CD8-positive, alpha-beta memory T cell (primary cell): ENCODE results near the gene TATDN2. TPM values are rescaled to one million over a fixed set of nuclear protein-coding genes. Genes with fewer than 3 reads are reported as not detected.

Source experiments
- CTCF ChIA-PET: fragments of 350-600 bp; sonication (Branson Sonifier 250); formaldehyde crosslinking; loops from one replicate; lab custom pipeline; 2021; ENCODE audit warnings: antibody characterized with exemption; lab: Charles Lee
- POLR2A ChIA-PET: fragments of 350-600 bp; sonication (Branson Sonifier 250); formaldehyde crosslinking; loops from one replicate; lab custom pipeline; 2021; ENCODE audit warnings: antibody characterized with exemption; lab: Charles Lee
- DNase-seq, 5 donors: peaks; one replicate each; pipeline versions ENCODE4 v3.0.0 to v3.0.0-alpha.2; 2020 to 2022; ENCODE audit warnings: mixed read lengths in 1 of 5
- H3K27ac ChIP-seq: one replicate; pipeline ENCODE4 v1.7.0; 2013; ENCODE audit warnings: low read depth, mild to moderate bottlenecking, low read length, moderate library complexity
- H3K27me3 ChIP-seq: 2 replicates; pipeline ENCODE4 v1.7.0; 2013; ENCODE audit warnings: low read length, mild to moderate bottlenecking; ENCODE audit not compliant: insufficient read depth, poor library complexity, severe bottlenecking
- H3K36me3 ChIP-seq: 2 replicates; pipeline ENCODE4 v1.7.0; 2013; ENCODE audit warnings: mild to moderate bottlenecking, low read length, moderate library complexity; ENCODE audit not compliant: insufficient read depth
- H3K4me1 ChIP-seq: 2 replicates; pipeline ENCODE4 v1.7.0; 2013; ENCODE audit warnings: mild to moderate bottlenecking, low read length, moderate library complexity; ENCODE audit not compliant: insufficient read depth
- H3K4me3 ChIP-seq: 2 replicates; pipeline ENCODE4 v1.7.0; 2013; ENCODE audit warnings: mild to moderate bottlenecking, low read length
- H3K9me3 ChIP-seq: 2 replicates; pipeline ENCODE4 v1.7.0; 2013; ENCODE audit warnings: mild to moderate bottlenecking, low read length
- H3K27ac Mint-ChIP-seq, 8 donors: one replicate each; pipeline ENCODE4 v1.8.0; 2020 to 2021; ENCODE audit warnings: mixed read lengths in 8 of 8, mild to moderate bottlenecking in 6 of 8, inconsistent platforms in 3 of 8, moderate library complexity in 3 of 8
- H3K27me3 Mint-ChIP-seq, 2 donors: one replicate each; pipeline ENCODE4 v1.8.0; 2020 to 2021; ENCODE audit warnings: mixed read lengths in 2 of 2, mild to moderate bottlenecking in 1 of 2, moderate library complexity in 1 of 2
- H3K36me3 Mint-ChIP-seq, 3 donors: one replicate each; pipeline ENCODE4 v1.8.0; 2020 to 2021; ENCODE audit warnings: mixed read lengths in 3 of 3, inconsistent platforms in 1 of 3, mild to moderate bottlenecking in 1 of 3
- H3K4me1 Mint-ChIP-seq, 3 donors: one replicate each; pipeline ENCODE4 v1.8.0; 2020 to 2021; ENCODE audit warnings: mixed read lengths in 3 of 3, inconsistent platforms in 1 of 3, mild to moderate bottlenecking in 1 of 3
- H3K4me3 Mint-ChIP-seq, 7 donors: one replicate each; pipeline ENCODE4 v1.8.0; 2020 to 2021; ENCODE audit warnings: mixed read lengths in 7 of 7, mild to moderate bottlenecking in 6 of 7, moderate library complexity in 4 of 7, inconsistent platforms in 2 of 7
- H3K9me3 Mint-ChIP-seq, 5 donors: one replicate each; pipeline ENCODE4 v1.8.0; 2020 to 2022; ENCODE audit warnings: mixed read lengths in 5 of 5, mild to moderate bottlenecking in 3 of 5, moderate library complexity in 2 of 5, inconsistent platforms in 1 of 5
- polyA plus RNA-seq: library from polyadenylated mRNA; unstranded; fragments of 300-500 nt; fragmentation: Illumina TruSeq; gene quantifications from one replicate; pipeline ENCODE4 v1.2.3, GENCODE V29; 2021
- total RNA-seq, 2 experiments: library from RNA; stranded (reverse); gene quantifications; one replicate each; pipeline ENCODE4 v1.2.3, GENCODE V29; 2021

The TATDN2 gene
- total and polyA plus RNA-seq, 3 experiments from 2014 or later = 23.3 to 60.0 (median 57.6) TPM

- H3K4me1 Mint-ChIP-seq = peaks cover 9 to 19% (median 15%) of the 10 kb centered on the region in 3 donors
Measured at GRCh38 chr3:10215578-10216368, 32.5 kb upstream of the TATDN2 start.

GRCh38 chr3:10217359-10217758 is 30.9 kb upstream of the TATDN2 start:
- ChIA-PET POLR2A (interaction anchor here (0.6 kb wide), 1 partner anchor 59 kb away, joined by 3 read pairs; no protein-coding TSS in a partner anchor), CTCF (interaction anchor here (0.8 kb wide), 1 partner anchor 53 kb away, joined by 4 read pairs; the partner anchor contains the start of gene IRAK2)
- no peaks in the 10 kb centered on the region for H3K9me3 ChIP-seq
- Mint-ChIP-seq H3K4me1 (peaks cover 14 to 31% (median 21%) of the 10 kb centered on the region in 3 donors), H3K27ac (peak overlapping the region in 4 of 8 donors; percentile 46 to 85 (median 67)), H3K27me3 (no peaks in the 10 kb centered on the region), H3K36me3 (peaks cover 13 to 52% (median 26%) of the 10 kb centered on the region in 3 donors), H3K4me3 (no peak overlapping the region), H3K9me3 (no peaks in the 10 kb centered on the region)
- no peaks in the 10 kb centered on the region for H3K27me3 ChIP-seq
- DNase-seq = no peak
- no peak overlapping the region for H3K4me3 ChIP-seq
- H3K4me1 ChIP-seq = no peaks in the 10 kb centered on the region
- no peak overlapping the region for H3K27ac ChIP-seq
- H3K36me3 ChIP-seq = no peaks in the 10 kb centered on the region

More at GRCh38 chr3:10215578-10216368, 32.5 kb upstream of the TATDN2 start:
- Histone ChIP-seq H3K9me3 (no peaks in the 10 kb centered on the region), H3K4me1 (no peaks in the 10 kb centered on the region), H3K27me3 (no peaks in the 10 kb centered on the region), H3K4me3 (no peak overlapping the region), H3K36me3 (no peaks in the 10 kb centered on the region), H3K27ac (no peak overlapping the region)
- peaks cover 13 to 53% (median 27%) of the 10 kb centered on the region in 3 donors for H3K36me3 Mint-ChIP-seq
- CTCF ChIA-PET = no interaction called here
- H3K27me3 Mint-ChIP-seq = no peaks in the 10 kb centered on the region
- POLR2A ChIA-PET = interaction anchor here (0.7 kb wide), 1 partner anchor 21 kb away, joined by 3 read pairs; no protein-coding TSS in a partner anchor
- H3K4me3 Mint-ChIP-seq = no peak overlapping the region
- H3K9me3 Mint-ChIP-seq = no peaks in the 10 kb centered on the region
- DNase-seq = no peak
- H3K27ac Mint-ChIP-seq = peak overlapping the region in 5 of 8 donors; percentile 0 to 83 (median 51)

GRCh38 chr3:10219737-10220136 is 28.5 kb upstream of the TATDN2 start:
- H3K9me3 Mint-ChIP-seq = no peaks in the 10 kb centered on the region
- peaks cover 17 to 51% (median 31%) of the 10 kb centered on the region in 3 donors for H3K36me3 Mint-ChIP-seq
- Histone ChIP-seq H3K36me3 (no peaks in the 10 kb centered on the region), H3K9me3 (no peaks in the 10 kb centered on the region), H3K27me3 (no peaks in the 10 kb centered on the region), H3K4me3 (no peak overlapping the region), H3K4me1 (peaks cover 9% of the 10 kb centered on the region), H3K27ac (no peak overlapping the region)
- DNase-seq = no peak
- ChIA-PET POLR2A (interaction anchor here (0.6 to 0.9 kb wide), 2 partner anchors 25 to 105 kb away, joined by 6 to 7 read pairs; partner anchors contain the start of gene BRK1), CTCF (interaction anchor here (1.0 to 1.8 kb wide), 2 partner anchors 20 to 26 kb away, joined by 3 to 5 read pairs; no protein-coding TSS in a partner anchor)
- H3K4me1 Mint-ChIP-seq = peaks cover 34 to 55% (median 37%) of the 10 kb centered on the region in 3 donors
- H3K27ac Mint-ChIP-seq = peak overlapping the region in 7 of 8 donors; percentile 5 to 86 (median 43)
- no peak overlapping the region for H3K4me3 Mint-ChIP-seq
- H3K27me3 Mint-ChIP-seq = no peaks in the 10 kb centered on the region

GRCh38 chr3:10223676-10224639 is 24.3 kb upstream of the TATDN2 start:
- H3K9me3 ChIP-seq = no peaks in the 10 kb centered on the region
- no peaks in the 10 kb centered on the region for H3K36me3 ChIP-seq
- no peaks in the 10 kb centered on the region for H3K27me3 ChIP-seq
- H3K27ac Mint-ChIP-seq = peak overlapping the region; percentile 78 to 96 (median 90)
- H3K4me1 Mint-ChIP-seq = peaks cover 53 to 71% (median 59%) of the 10 kb centered on the region in 3 donors
- peaks cover 26% of the 10 kb centered on the region for H3K4me1 ChIP-seq
- peaks cover 4 to 34% (median 15%) of the 10 kb centered on the region in 3 donors for H3K36me3 Mint-ChIP-seq
- H3K27me3 Mint-ChIP-seq = no peaks in the 10 kb centered on the region
- CTCF ChIA-PET = interaction anchor here (0.7 to 2.6 kb wide), 13 partner anchors 14 to 291 kb away, joined by 3 to 16 read pairs (median 3); partner anchors contain the start of gene IRAK2
- peak in 4 of 5 donors; percentile 13 to 71 (median 40) for DNase-seq
- H3K27ac ChIP-seq = no peak overlapping the region
- no peak overlapping the region for H3K4me3 ChIP-seq
- no peaks in the 10 kb centered on the region for H3K9me3 Mint-ChIP-seq
- H3K4me3 Mint-ChIP-seq = peak overlapping the region in 3 of 7 donors; percentile 55 to 70 (median 55)
- POLR2A ChIA-PET = interaction anchor here (0.5 to 3.1 kb wide), 6 partner anchors 18 to 291 kb away, joined by 3 to 9 read pairs (median 3); partner anchors contain the start of gene VHL

- DNase-seq = peak; percentile 39 to 76 (median 54)
- POLR2A ChIA-PET = interaction anchor here (0.6 to 3.1 kb wide), 2 partner anchors 30 to 39 kb away, joined by 3 to 9 read pairs; no protein-coding TSS in a partner anchor
- Mint-ChIP-seq H3K4me3 (peak overlapping the region in 6 of 7 donors; percentile 56 to 77 (median 64)), H3K9me3 (no peaks in the 10 kb centered on the region), H3K27ac (peak overlapping the region; percentile 57 to 96 (median 90)), H3K4me1 (peaks cover 52 to 68% (median 59%) of the 10 kb centered on the region in 3 donors), H3K36me3 (peaks cover 7 to 31% (median 14%) of the 10 kb centered on the region in 3 donors), H3K27me3 (no peaks in the 10 kb centered on the region)
- no peaks in the 10 kb centered on the region for H3K27me3 ChIP-seq
- CTCF ChIA-PET = interaction anchor here (0.7 to 2.6 kb wide), 4 partner anchors 31 to 61 kb away, joined by 3 to 16 read pairs (median 7); partner anchors contain the start of gene IRAK2
- H3K36me3 ChIP-seq = peaks cover 4% of the 10 kb centered on the region
- H3K27ac ChIP-seq = no peak overlapping the region
- no peak overlapping the region for H3K4me3 ChIP-seq
- no peaks in the 10 kb centered on the region for H3K9me3 ChIP-seq
- peaks cover 26% of the 10 kb centered on the region for H3K4me1 ChIP-seq
Measured at GRCh38 chr3:10224794-10225665, 23.2 kb upstream of the TATDN2 start.

- ChIA-PET CTCF (interaction anchor here (0.8 to 1.6 kb wide), 3 partner anchors 32 to 294 kb away, joined by 3 to 5 read pairs (median 3); partner anchors contain the start of gene IRAK2), POLR2A (interaction anchor here (0.7 kb wide), 1 partner anchor 20 kb away, joined by 7 read pairs; no protein-coding TSS in a partner anchor)
- Histone ChIP-seq H3K9me3 (no peaks in the 10 kb centered on the region), H3K27me3 (no peaks in the 10 kb centered on the region), H3K27ac (no peak overlapping the region), H3K4me3 (no peak overlapping the region), H3K4me1 (peaks cover 26% of the 10 kb centered on the region), H3K36me3 (peaks cover 4% of the 10 kb centered on the region)
- no peaks in the 10 kb centered on the region for H3K9me3 Mint-ChIP-seq
- H3K36me3 Mint-ChIP-seq = peaks cover 7 to 27% (median 16%) of the 10 kb centered on the region in 3 donors
- peaks cover 44 to 58% (median 51%) of the 10 kb centered on the region in 3 donors for H3K4me1 Mint-ChIP-seq
- peak overlapping the region in 3 of 8 donors; percentile 29 to 39 (median 29) for H3K27ac Mint-ChIP-seq
- no peak for DNase-seq
- H3K27me3 Mint-ChIP-seq = no peaks in the 10 kb centered on the region
- no peak overlapping the region for H3K4me3 Mint-ChIP-seq
Measured at GRCh38 chr3:10226293-10226692, 22.0 kb upstream of the TATDN2 start.
